Panc1 (cell line): ENCODE results near the gene AMDHD1. TPM values are rescaled to one million over a fixed set of nuclear protein-coding genes. Genes with fewer than 3 reads are reported as not detected.

Experiments used
- ATAC-seq: fragments of 200-7000 bp; cut with Tn5 transposase; 2 replicates; pipeline ENCODE4 v1.9.1; 2020; ENCODE audit warnings: mild to moderate bottlenecking, moderate library complexity
- BruUV-seq: library from RNA; stranded (reverse); fragments of 400-500 nt; replicated peaks from 2 replicates; lab custom pipeline; 2021; lab: Mats Ljungman, UMichigan
- CTCF ChIA-PET: fragments of 300-600 bp; sonication (Branson Sonifier 250); formaldehyde crosslinking; loops from one replicate; lab custom pipeline; 2022; ENCODE audit warnings: antibody characterized with exemption; lab: Charles Lee
- POLR2A ChIA-PET: fragments of 300-600 bp; sonication (Branson Sonifier 250); formaldehyde crosslinking; loops from one replicate; lab custom pipeline; 2022; ENCODE audit warnings: antibody characterized with exemption; lab: Charles Lee
- DNase-seq: peaks from one replicate; pipeline ENCODE4 v3.0.0-alpha.2; 2010; ENCODE audit warnings: low read depth, low spot score
- H3K27ac ChIP-seq: 2 replicates; pipeline ENCODE4 v1.5.1; 2011; ENCODE audit warnings: mild to moderate bottlenecking, low read length, inconsistent platforms
- H3K27me3 ChIP-seq: fragments of 200-500 bp; sonication (Bioruptor generic); 2 replicates; pipeline ENCODE4 v1.6.0; 2014; ENCODE audit warnings: low read length, inconsistent platforms; ENCODE audit not compliant: control insufficient read depth, insufficient read depth
- H3K36me3 ChIP-seq: fragments of 200-500 bp; sonication (Bioruptor generic); 2 replicates; pipeline ENCODE4 v1.5.1; 2014; ENCODE audit warnings: inconsistent platforms, mild to moderate bottlenecking, low read length, moderate library complexity; ENCODE audit not compliant: control insufficient read depth, insufficient read depth
- H3K4me1 ChIP-seq: 2 replicates; pipeline ENCODE4 v1.5.1; 2011; ENCODE audit warnings: inconsistent platforms, mild to moderate bottlenecking, low read length, moderate library complexity; ENCODE audit not compliant: control insufficient read depth, insufficient read depth
- H3K4me3 ChIP-seq, 2 experiments: 2 replicates each; pipeline ENCODE4 v1.5.1; 2011 to 2012; ENCODE audit warnings: low read depth in 2 of 2, low read length in 2 of 2, mild to moderate bottlenecking in 2 of 2, inconsistent platforms in 1 of 2, moderate library complexity in 1 of 2
- H3K9me3 ChIP-seq: fragments of 200-500 bp; sonication (Bioruptor generic); 2 replicates; pipeline ENCODE4 v1.5.1; 2014; ENCODE audit warnings: low read depth, mild to moderate bottlenecking, inconsistent platforms, low read length, moderate library complexity; ENCODE audit not compliant: control insufficient read depth, insufficient read depth
- CTCF ChIP-seq: fragments of 450-650 bp; IDR thresholded peaks from 2 replicates; pipeline ENCODE4 v1.5.1; 2017; ENCODE audit warnings: mild to moderate bottlenecking
- POLR2AphosphoS5 ChIP-seq: IDR thresholded peaks from 2 replicates; pipeline ENCODE4 v1.6.1; 2012; ENCODE audit warnings: mild to moderate bottlenecking, low read depth, low read length, moderate library complexity
- REST ChIP-seq, 2 experiments: IDR thresholded peaks; 2 replicates each; pipeline ENCODE4 v1.6.1; 2011 to 2012; ENCODE audit warnings: low read depth in 2 of 2, control low read depth in 1 of 2, low read length in 1 of 2, mild to moderate bottlenecking in 1 of 2, moderate library complexity in 1 of 2; ENCODE audit not compliant: insufficient read depth in 1 of 2
- SIN3A ChIP-seq: IDR thresholded peaks from 2 replicates; pipeline ENCODE4 v1.6.1; 2012; ENCODE audit warnings: low read depth, mild to moderate bottlenecking, low read length, moderate library complexity, borderline replicate concordance; ENCODE audit not compliant: insufficient read depth
- TCF7L2 ChIP-seq: IDR thresholded peaks from 2 replicates; pipeline ENCODE4 v1.6.1; 2011; ENCODE audit warnings: mild to moderate bottlenecking, low read depth, low read length, inconsistent platforms
- in situ Hi-C: cut with HindIII; loops from 2 replicates; pipeline ENCODE4 v1.10.0; 2016; ENCODE audit warnings: low sequenced_read_pairs, low pct_unique_long_range_greater_than_20kb
- intact Hi-C: fragments of 100-400 bp; cut with micrococcal nuclease; formaldehyde crosslinking; loops from one replicate; pipeline ENCODE4 v1.10.0; 2022; ENCODE audit not compliant: unreplicated experiment
- total RNA-seq: library from RNA; stranded (reverse); gene quantifications from one replicate; pipeline ENCODE4 v1.2.1, GENCODE V29; 2021; ENCODE audit not compliant: unreplicated experiment

AMDHD1 gene
- total RNA-seq, 1 experiment from 2014 or later, result 0.54 TPM

- no peak for TF ChIP-seq POLR2AphosphoS5
- TF ChIP-seq CTCF, result no peak
- no peak for TF ChIP-seq REST (IDR thresholded peaks at IDR 0.05; ENCODE audit: insufficient read depth in 1 of 2, low read depth in 2 of 2, low read length in 1 of 2)
- TF ChIP-seq TCF7L2, result no peak
- no peaks in the 10 kb centered on the region for H3K9me3 ChIP-seq
- POLR2A ChIA-PET, result no interaction called here
- no peak overlapping the region for H3K27ac ChIP-seq
- no peak for ATAC-seq
- H3K27me3 ChIP-seq, result no peaks in the 10 kb centered on the region; the same call in 1 of the 2 replicates
- no peak overlapping the region for H3K4me3 ChIP-seq
- no peaks in the 10 kb centered on the region for H3K36me3 ChIP-seq
- in situ Hi-C loops (no loop called here), intact Hi-C loops (loop anchor here (5.0 kb wide), 1 partner anchor 80 kb away; no protein-coding TSS in a partner anchor)
- no peak for DNase-seq
- no peaks in the 10 kb centered on the region for H3K4me1 ChIP-seq
- CTCF ChIA-PET, result interaction anchor here (1.2 kb wide), 1 partner anchor 79 kb away, joined by 3 read pairs; no protein-coding TSS in a partner anchor
- no TSS peak for BruUV-seq
Observed at GRCh38 chr12:95997276-95997675, 54.1 kb downstream of the AMDHD1 start.

DNA sequence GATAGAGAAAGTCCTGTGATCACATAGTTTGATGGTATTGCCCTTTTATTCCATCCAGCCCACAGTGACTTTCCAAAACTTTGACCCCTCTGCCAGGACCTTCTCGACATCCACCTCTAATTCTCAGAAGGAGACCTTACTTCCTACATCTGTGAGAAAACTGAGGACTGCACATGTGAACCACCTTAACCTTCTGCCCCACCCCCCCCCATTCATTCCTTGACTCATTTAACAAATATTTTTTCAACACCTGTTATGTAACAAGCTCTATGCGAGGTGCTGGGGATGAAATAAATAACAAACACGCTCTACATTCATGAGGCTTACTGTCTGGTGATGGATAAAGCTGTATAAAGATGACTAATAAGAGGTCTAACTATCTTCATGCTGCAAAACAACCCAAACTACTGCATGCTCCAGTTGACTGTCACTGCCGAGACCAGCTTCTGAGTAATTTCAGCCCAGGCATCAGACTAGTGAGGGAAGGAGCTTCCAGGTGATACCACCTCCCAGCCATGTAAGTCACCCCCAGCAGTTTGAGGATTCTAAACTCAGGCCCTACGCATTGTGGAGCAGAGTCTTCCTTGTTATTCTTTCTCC lies 54.9 kb downstream of the AMDHD1 start:
- ChIA-PET CTCF (interaction anchor here (0.5 to 2.3 kb wide), 4 partner anchors 80 to 423 kb away, joined by 6 to 9 read pairs (median 6); no protein-coding TSS in a partner anchor), POLR2A (no interaction called here)
- Histone ChIP-seq H3K9me3 (no peaks in the 10 kb centered on the region), H3K27me3 (no peaks in the 10 kb centered on the region; the same call in 1 of the 2 replicates), H3K36me3 (peaks cover 4% of the 10 kb centered on the region; the same call in 1 of the 2 replicates), H3K4me3 (no peak overlapping the region), H3K4me1 (no peaks in the 10 kb centered on the region), H3K27ac (no peak overlapping the region)
- intact Hi-C loops, result loop anchor here (5.0 kb wide), 1 partner anchor 81 kb away; no protein-coding TSS in a partner anchor
- BruUV-seq, result no TSS peak
- DNase-seq (no peak), ATAC-seq (no peak)
- TF ChIP-seq SIN3A (no peak), REST (IDR thresholded peaks at IDR 0.05; ENCODE audit: insufficient read depth in 1 of 2, low read depth in 2 of 2, low read length in 1 of 2) (no peak), CTCF (no peak), TCF7L2 (no peak), POLR2AphosphoS5 (no peak)
- in situ Hi-C loops, result no loop called here
